ENCODE results near the gene CELF2.
"Not testable (repeated sequence)": the region's sequence is repeated elsewhere in the genome, so short reads cannot be mapped to it uniquely, and the experiment has no call there.

CELF2 gene

GRCh38 chr10:11017570-11018431 lies at the start of gene CELF2:
TSS of gene CELF2 (plus strand) at chr10:11017872. CDS start at chr10:11018090, 218 bp downstream.
- peak; percentile 11 to 27 for DNase-seq (ENCODE audit: low read depth in 1 of 2, low spot score in 1 of 2)

GRCh38 chr10:10968257-10968588 lies 49.4 kb upstream of the CELF2 start:
- DNase-seq (ENCODE audit: low read depth in 1 of 2, low spot score in 1 of 2) = no peak

- no peak for DNase-seq (ENCODE audit: low read depth in 1 of 2, low spot score in 1 of 2)
Observed at GRCh38 chr10:10973310-10973709, 44.4 kb upstream of the CELF2 start.

GRCh38 chr10:10975647-10976046 lies 42.0 kb upstream of the CELF2 start:
- DNase-seq (ENCODE audit: low read depth in 1 of 2, low spot score in 1 of 2) = no peak

- no peak for DNase-seq (ENCODE audit: low read depth in 1 of 2, low spot score in 1 of 2)
Observed at GRCh38 chr10:10976652-10977051, 41.0 kb upstream of the CELF2 start.

GRCh38 chr10:10977226-10977956 lies 40.3 kb upstream of the CELF2 start:
- DNase-seq (ENCODE audit: low read depth in 1 of 2, low spot score in 1 of 2) = no peak

GRCh38 chr10:10977978-10978377 lies 39.7 kb upstream of the CELF2 start:
- DNase-seq (ENCODE audit: low read depth in 1 of 2, low spot score in 1 of 2) = no peak

GRCh38 chr10:10985361-10985760 lies 32.3 kb upstream of the CELF2 start:
- DNase-seq (ENCODE audit: low read depth in 1 of 2, low spot score in 1 of 2) = no peak

- DNase-seq (ENCODE audit: low read depth in 1 of 2, low spot score in 1 of 2) = no peak
Observed at GRCh38 chr10:10986606-10987005, 31.1 kb upstream of the CELF2 start.

- DNase-seq (ENCODE audit: low read depth in 1 of 2, low spot score in 1 of 2) = no peak
Observed at GRCh38 chr10:10987111-10987510, 30.6 kb upstream of the CELF2 start.

- DNase-seq (ENCODE audit: low read depth in 1 of 2, low spot score in 1 of 2) = no peak
Observed at GRCh38 chr10:10989669-10990068, 28.0 kb upstream of the CELF2 start.

- no peak for DNase-seq (ENCODE audit: low read depth in 1 of 2, low spot score in 1 of 2)
Observed at GRCh38 chr10:10991144-10991543, 26.5 kb upstream of the CELF2 start.

GRCh38 chr10:10992072-10992471 lies 25.6 kb upstream of the CELF2 start:
- DNase-seq (ENCODE audit: low read depth in 1 of 2, low spot score in 1 of 2) = no peak

GRCh38 chr10:10992961-10993714 lies 24.5 kb upstream of the CELF2 start:
- DNase-seq (ENCODE audit: low read depth in 1 of 2, low spot score in 1 of 2) = no peak

GRCh38 chr10:10993785-10994184 lies 23.9 kb upstream of the CELF2 start:
- DNase-seq (ENCODE audit: low read depth in 1 of 2, low spot score in 1 of 2) = no peak

GRCh38 chr10:10994360-10994759 lies 23.3 kb upstream of the CELF2 start:
- DNase-seq (ENCODE audit: low read depth in 1 of 2, low spot score in 1 of 2) = no peak

- no peak for DNase-seq (ENCODE audit: low read depth in 1 of 2, low spot score in 1 of 2)
Observed at GRCh38 chr10:10995120-10995519, 22.6 kb upstream of the CELF2 start.

GRCh38 chr10:10996966-10997620 lies 20.6 kb upstream of the CELF2 start:
- no peak for DNase-seq (ENCODE audit: low read depth in 1 of 2, low spot score in 1 of 2)

- not testable (repeated sequence) for DNase-seq (ENCODE audit: low read depth in 1 of 2, low spot score in 1 of 2)
Observed at GRCh38 chr10:10999501-10999900, 18.2 kb upstream of the CELF2 start.

- DNase-seq (ENCODE audit: low read depth in 1 of 2, low spot score in 1 of 2) = no peak
Observed at GRCh38 chr10:11002485-11002884, 15.2 kb upstream of the CELF2 start.

- no peak for DNase-seq (ENCODE audit: low read depth in 1 of 2, low spot score in 1 of 2)
Observed at GRCh38 chr10:11002916-11003315, 14.8 kb upstream of the CELF2 start.
